Lung microvascular endothelial cell (primary cell): Measurements from ENCODE around the gene LRRC36. TPM values are rescaled to one million over a fixed set of nuclear protein-coding genes. Genes with fewer than 3 reads are reported as not detected.

Source experiments
- DNase-seq, 2 donors: peaks; one replicate each; pipeline versions ENCODE4 v3.0.0 to v3.0.0-alpha.2; 2010; ENCODE audit warnings: low read depth in 2 of 2
- total RNA-seq: library from RNA; depleted of rRNA; stranded (reverse); fragments of >200 nt; gene quantifications from 2 replicates; pipeline ENCODE4 v1.2.1, GENCODE V29; 2014

LRRC36 gene
- total RNA-seq, 1 donor from 2014 or later, result not detected

DNA sequence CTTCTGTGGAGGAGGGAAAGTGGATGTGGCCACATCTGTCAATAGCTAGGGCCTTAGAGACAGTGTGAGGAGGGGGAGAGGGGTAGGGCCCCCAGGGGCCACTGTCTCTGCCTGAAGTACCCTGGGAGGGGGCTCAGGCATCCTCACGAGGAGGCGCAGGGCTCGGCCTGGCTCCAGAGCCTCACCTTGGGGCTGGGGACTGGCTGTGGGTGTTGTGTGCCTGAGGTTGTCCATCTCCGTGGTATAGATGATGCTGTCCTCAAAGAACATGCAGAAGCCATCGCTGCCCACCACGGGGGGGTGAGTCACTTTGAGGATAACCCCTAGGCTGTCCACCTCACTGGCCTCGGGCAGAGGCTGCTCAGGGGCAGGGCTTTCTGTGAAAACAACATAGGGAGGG is 35.2 kb upstream of the LRRC36 start:
- DNase-seq, result no peak

DNA sequence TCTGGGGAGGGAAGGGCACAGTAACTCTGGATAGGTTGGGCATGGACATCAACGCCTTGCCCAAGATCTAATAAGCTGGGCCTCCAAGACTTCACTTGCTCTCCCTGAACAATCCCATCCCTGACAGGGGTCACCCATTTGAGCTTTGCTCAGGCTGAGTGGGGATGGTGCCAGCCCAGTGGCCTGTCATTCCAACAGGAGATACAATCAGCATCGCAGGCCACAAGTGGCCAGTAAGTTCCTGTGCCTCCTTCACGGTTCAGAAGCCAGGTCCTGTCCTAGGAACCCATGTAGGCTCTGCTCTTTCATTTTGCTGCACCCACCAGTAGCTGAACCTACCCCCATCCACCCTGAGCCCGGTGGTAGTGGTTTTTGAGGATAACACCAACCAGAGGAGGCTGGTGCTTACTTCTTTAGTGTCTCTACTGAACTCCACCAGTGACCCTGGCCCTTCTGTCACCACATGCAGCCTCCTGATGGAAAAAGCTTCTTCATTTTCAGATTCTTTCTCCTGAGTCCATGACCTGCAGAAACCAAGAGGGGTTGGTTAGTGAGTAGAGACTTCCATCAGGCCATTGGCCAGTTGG is 32.4 kb upstream of the LRRC36 start:
- no peak for DNase-seq

DNA sequence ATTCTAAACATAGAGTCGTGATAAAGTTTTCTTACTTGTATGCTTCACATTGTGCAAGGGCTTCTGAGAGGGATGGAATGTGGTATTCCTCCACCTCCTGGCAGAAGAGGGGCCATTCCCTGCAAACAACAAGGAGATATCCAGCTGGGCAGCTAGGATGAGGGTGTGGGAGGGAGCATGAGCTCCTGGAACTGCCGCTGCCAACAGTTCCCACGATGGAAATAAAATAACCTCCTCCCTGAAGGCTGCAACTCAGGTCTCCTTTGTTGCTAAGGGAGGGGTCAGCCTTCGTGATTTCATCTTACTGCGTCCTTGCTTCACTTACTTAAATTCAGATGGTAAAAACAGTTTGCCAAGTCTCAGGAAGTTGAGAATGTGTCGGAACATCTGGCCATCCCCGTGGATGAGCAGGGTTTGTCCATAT is 31.7 kb upstream of the LRRC36 start:
- DNase-seq, result no peak

DNA sequence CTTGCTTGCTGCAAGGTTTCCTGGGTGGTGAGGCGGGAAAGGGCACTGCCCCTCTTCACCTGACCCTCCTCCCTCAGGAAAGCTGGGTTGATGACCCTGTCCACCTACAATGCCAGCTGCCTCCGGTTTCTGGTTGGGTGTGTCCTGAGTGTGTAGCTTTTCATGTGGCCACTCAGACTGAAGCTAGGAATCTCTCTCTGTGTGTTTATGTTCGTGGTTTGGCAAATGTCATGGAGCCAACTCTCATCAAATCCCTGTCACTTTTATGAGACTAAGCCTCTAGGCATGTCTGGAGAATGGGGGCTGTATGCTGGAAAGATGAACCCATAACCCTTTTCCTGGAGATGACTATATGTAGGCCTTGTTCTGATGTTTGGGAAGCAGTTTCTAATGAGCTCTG is 30.2 kb upstream of the LRRC36 start:
- DNase-seq, result peak in 1 of 2 donors; percentile 44

DNA sequence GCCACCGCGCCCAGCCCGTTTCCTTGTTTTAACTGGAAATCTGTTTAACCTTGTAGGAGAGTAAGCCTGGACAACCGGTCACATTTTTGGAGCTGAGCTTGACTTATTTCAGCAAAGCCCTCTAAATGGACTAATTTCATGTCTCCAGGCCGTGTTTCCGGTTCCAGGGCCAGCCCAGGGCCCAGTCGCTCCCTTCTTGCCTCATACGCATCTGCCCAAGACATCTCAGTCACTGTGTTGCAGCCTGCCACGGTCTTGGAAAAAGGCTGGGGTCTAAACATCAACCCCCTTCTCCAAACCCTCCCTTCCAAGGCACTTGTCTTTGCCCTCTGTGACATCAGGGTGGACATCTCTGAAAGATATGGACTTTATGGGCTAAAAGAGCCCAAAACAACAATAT is 28.3 kb upstream of the LRRC36 start:
- no peak for DNase-seq

DNA sequence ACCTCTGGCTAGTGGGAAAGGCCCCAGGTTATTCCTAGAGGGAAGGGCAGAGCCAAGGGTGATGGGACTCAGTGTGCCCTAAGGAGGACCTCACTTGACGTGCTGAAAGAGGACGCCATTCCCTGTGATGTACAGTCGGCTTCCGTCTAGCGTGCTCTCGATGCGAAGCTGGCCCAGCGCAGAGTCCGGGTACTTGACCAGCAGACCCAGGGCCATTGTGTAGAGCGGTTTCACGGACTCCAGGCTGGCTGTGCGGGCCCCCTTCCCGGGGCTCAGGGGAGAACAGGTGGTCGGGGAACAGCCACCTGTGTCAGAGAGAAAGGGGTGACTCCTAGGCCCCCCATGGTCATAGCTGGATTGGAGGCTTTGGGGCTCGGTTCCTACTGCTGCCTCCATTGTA is 27.3 kb upstream of the LRRC36 start:
- DNase-seq, result no peak

- no peak for DNase-seq
Measured at GRCh38 chr16:67301080-67301782, 25.4 kb upstream of the LRRC36 start.

- DNase-seq, result no peak
Measured at GRCh38 chr16:67302076-67302475, 24.5 kb upstream of the LRRC36 start.

- no peak for DNase-seq
Measured at GRCh38 chr16:67302970-67303369, 23.6 kb upstream of the LRRC36 start.

DNA sequence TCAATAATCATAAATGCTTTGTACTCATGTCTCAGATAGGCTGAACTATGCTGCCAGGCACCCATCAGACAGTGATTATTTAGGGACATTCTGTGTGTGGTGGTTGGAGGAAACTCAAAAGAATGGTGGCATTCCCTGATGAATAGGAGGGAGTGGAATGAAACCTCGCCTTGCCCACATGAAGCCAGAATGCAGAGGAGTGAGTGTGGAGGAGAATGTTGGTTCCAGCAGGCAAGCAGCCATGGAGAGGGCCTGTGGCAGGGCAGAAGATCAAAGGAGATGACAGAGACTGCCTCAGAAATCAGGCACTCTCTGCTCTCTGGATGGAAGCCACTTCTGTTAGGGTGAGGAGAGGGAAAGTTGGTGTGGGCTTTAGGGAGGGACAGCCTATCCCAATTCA is 22.6 kb upstream of the LRRC36 start:
- DNase-seq, result no peak

DNA sequence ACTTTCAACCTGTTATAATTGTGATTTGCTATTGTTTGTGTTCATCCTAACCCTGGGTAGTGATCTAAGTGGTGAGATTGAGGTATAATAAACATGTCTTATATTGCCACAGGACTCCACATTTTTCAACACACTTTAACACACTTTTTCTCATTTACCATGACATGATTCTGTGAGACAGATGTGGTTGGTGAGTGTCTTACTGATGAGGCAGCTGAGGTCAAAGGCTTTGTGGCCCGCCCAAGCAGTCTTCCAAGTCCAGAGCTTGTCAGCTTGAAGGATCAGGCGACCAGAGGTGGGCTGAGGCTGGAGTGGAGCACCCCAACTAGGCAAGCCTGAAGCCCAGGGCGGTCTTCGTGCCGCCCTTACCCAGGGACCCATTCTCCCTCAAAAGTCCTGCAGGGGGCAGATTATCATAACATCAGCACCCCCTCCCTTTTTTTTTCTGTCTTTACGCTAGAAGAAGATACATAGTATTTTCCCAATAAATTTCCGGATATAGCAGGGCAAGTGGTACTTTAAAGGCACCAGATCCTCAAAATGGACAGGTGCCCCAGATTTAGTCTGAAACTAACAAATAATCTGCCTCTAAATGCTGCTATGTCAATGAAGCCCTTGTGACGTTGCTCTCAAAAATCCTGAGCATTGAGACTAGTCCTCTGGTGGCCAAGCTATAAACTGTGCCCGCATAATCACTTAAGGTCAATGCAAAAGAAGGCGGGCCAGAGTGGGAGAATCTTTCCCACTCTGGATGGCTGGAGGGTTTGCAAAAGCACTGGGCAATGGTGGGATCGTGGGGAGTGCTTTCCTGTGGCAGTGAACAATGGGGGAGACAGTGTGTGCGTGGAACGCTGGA is 21.2 kb upstream of the LRRC36 start:
- DNase-seq, result no peak

- no peak for DNase-seq
Measured at GRCh38 chr16:67310561-67310960, 16.1 kb upstream of the LRRC36 start.

DNA sequence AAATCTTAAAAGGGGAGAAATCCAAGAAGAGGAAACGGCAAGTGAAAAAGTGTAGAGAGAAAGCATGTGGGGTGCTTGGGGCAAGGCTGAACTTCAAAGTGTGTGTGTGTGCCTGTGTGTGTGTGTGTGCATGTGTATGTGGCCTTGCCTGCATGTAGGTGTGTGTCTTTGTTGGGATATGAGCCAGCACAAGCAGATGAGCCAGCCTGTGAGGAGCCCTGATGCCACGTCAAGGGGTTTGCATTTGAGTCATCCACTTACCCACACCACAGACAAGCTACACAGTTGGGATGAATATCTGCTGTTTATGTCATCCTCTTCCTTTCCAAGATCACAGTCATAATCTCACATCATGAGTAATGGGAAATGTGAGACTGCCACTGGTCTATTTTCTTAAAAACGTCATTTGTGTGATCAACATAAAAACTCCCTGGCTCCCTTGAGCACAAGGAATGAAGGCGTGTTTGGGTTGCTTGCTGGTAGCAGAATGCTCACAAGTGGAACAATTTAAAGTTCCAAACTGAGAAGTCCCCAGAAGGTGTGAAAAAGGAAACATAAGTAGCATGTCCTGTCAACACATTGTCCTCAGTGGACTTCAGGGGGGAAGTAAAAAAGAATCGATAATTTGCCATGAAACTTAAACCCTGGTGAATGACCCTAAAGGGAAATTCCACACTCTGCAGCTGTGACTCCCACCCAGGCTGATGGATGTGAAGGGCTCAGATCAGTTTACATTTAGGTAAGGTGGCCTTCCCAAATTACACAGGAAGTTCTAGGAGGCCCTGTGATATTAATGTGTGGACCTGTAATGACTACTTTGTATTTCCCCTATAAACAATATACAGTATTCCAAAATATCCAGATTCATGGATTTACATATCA is 14.8 kb upstream of the LRRC36 start:
- DNase-seq, result peak; percentile 85 to 99

GRCh38 chr16:67312719-67313118 is 13.9 kb upstream of the LRRC36 start:
- peak in 1 of 2 donors; percentile 13 for DNase-seq

DNA sequence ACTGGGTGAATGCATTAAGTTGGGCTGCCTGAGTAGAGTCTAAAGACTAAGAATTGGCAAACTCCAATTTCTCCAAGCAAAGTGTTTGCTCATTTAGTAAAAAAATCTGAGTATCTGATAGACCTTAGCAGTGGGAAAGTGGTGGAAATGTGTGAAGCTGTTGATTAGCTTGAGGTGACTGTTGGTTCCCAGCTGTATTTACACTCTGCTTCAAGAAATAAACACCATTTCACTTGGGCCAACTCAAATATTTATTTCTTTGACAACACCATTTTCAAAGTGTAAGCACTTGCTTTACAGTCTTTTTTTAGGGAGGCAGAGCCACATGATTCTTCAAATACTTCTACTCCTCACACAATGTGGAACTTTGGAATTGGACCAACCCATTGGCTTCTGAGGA is 8.8 kb upstream of the LRRC36 start:
- no peak for DNase-seq

DNA sequence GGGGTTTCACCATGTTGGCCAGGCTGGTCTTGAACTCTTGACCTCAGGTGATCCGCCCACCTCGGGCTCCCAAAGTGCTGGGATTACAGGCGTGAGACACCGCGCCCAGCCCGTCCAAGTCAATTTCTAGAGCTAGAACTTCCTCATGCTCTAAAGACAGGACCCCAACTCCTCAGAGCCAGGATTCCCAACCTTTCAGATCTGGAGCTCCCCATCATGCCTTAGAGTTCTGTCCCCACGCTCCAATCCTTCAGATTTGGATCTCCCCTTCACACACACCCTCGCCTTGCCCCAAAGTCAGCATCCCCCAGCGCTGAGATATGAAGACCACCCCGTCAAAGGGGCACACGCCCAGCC is 522 bp upstream of the LRRC36 start:
- DNase-seq, result no peak

DNA sequence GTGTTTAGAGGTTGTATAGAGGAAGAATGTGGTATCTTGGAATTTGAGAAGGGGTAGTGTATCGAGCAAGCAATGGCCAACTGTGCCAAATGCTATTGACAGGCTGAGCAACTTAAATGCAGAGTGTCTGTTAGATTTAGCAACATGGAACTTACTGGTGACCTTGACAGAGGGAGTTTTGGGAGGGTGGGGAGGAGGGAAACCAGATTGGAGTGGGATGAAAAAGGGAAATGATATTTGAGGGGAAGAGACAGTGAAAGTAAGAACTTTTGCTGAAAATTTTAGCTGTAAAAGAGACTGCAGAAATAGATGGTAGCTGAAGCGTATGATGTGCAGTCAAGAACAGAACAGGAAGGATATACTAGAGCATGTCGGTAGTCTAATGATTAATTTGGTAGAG is 1.1 kb downstream of the LRRC36 start:
- no peak for DNase-seq

- peak in 1 of 2 donors; percentile 32 for DNase-seq
Measured at GRCh38 chr16:67329901-67330300, 3.3 kb downstream of the LRRC36 start.

GRCh38 chr16:67333315-67333714 is 6.7 kb downstream of the LRRC36 start:
- DNase-seq, result no peak

DNA sequence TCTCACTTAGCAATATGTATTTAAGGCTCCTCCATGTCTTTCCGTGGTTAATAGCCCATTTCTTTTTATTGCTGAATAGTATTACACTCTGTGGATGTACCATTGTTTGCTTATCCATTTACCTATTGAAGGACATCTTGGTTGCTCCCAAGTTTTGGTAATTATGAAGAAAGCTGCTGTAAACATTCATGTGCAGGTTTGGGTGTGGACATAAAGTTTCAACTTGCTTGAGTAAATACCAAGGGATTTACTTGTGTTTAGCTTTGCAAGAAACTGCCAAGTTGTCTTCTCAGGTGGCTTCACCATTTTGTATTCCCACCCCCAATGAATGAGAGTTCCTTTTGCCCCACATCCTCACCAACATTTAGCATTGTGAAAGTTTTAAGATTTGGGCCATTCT is 9.5 kb downstream of the LRRC36 start:
- DNase-seq, result no peak

DNA sequence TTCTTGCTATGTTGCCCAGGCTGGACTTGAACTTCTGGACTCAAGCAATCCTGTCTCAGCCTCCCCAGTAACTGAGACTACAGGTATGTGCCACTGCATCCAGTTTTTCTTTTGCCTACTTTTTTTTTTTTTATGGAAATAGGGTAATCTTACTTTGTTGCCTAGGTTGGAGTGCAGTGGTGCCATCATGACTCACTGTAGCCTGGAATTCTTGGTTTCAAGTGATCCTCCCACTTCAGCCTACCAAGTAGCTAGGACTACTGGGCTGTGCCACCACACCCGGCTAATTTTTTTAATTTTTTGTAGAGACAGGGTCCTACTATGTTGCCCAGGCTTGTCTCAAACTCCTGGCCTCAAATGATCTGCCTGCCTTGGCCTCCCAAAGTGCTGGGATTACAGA is 10.0 kb downstream of the LRRC36 start:
- DNase-seq, result no peak

DNA sequence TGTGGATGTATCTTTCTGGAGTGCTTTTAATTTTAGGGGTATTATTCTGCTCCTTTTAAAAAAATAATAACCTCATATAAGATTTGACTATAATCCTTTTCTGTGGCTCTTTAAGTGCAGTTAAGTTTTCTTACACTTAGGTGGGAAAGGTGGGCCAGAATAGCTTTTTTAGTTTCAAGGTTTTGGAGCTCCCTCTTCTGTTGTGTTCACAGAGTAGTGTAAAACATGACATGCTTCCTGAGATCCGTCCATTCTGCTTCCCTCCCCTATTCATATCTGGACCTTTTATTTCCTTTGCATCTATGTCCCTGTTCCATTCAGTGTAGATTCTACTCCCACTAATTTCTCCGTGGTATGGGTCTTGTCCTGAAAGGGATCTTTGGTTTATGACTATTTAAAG is 12.8 kb downstream of the LRRC36 start:
- peak; percentile 53 to 57 for DNase-seq
